ENCODE measurements around the gene HOXB6. TPM values are rescaled to one million over a fixed set of nuclear protein-coding genes. Genes with fewer than 3 reads are reported as not detected.

Gene HOXB6
- polyA plus RNA-seq, 6 donors from 2014 or later: not detected

DNA sequence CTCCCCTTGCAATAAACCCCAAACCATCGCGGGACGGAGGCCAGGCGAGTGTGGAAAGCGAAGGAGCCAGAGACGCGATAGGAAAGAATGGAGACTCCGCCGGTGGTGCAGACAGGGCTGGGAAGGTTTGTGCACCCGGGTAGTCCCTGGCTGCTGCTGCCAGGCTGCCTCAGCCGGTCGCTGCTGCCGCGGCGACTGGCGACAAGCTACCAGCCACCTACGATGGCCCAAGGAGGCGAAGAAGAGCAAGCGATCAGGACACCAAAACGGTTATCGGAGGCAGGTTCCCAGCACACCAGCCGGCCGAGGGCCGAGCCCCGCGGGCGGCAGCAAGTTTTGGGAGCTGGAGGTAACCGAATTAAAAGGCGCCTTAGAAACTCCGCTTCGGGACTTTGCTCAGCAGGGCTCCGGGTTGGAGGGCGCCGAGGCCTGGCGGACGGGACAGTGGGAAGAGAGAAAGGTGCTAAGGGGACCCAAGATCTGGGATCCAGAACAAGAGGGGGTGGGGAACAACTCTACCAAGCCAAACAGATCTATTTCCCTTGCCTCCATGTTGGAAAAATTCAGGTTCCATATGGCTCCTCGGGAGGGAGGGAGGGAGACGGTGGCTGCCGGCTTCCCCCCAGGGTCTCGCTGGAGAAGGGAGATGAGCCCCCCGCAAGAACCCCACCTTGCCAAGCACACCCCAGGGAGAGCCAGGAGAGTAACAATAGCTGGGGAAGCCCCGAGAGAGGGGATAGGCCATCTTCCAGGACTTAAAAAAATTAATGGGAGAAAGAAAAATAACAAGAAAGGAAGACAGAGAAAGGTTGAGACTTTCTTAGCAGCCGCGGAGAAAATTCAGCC, 50.2 kb downstream of the HOXB6 start:
- ATAC-seq (ENCODE audit: low read depth in 2 of 2) (no peak), DNase-seq (no peak)
- Mint-ChIP-seq H3K27ac (peak overlapping the region in 2 of 6 donors; percentile 5 to 36), H3K4me3 (peak overlapping the region in 6 of 8 donors; percentile 54 to 90 (median 79)), H3K9me3 (no peaks in the 10 kb centered on the region), H3K4me1 (peaks cover 9 to 18% (median 11%) of the 10 kb centered on the region in 3 donors), H3K36me3 (no peaks in the 10 kb centered on the region), H3K27me3 (peaks cover 52 to 83% (median 73%) of the 10 kb centered on the region in 3 donors)

DNA sequence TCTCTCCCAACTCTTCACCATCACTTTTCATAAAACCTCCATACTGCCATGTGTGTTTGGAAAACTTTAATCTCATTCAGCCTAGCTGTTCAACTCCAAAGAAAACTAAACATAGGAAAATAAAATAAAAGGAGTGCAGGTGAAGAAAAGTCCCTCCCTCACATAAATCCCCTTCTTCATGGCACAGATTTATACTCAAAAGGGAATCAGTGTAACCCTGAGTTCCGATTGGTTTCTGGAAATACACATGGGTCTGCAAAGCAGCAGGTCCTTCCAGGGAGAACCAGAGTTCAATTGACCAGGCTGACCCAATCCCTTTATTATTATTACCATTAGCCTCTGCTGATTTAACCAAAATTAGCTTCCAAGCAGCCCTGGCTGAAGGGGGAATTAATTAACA, 51.0 kb downstream of the HOXB6 start:
- peaks cover 9 to 18% (median 11%) of the 10 kb centered on the region in 3 donors for H3K4me1 Mint-ChIP-seq
- H3K4me3 Mint-ChIP-seq: peak overlapping the region in 1 of 8 donors; percentile 25
- DNase-seq (no peak), ATAC-seq (ENCODE audit: low read depth in 2 of 2) (no peak)
- H3K27ac Mint-ChIP-seq: no peak overlapping the region
- peaks cover 50 to 76% (median 64%) of the 10 kb centered on the region in 3 donors for H3K27me3 Mint-ChIP-seq
- H3K9me3 Mint-ChIP-seq: no peaks in the 10 kb centered on the region
- H3K36me3 Mint-ChIP-seq: no peaks in the 10 kb centered on the region

DNA sequence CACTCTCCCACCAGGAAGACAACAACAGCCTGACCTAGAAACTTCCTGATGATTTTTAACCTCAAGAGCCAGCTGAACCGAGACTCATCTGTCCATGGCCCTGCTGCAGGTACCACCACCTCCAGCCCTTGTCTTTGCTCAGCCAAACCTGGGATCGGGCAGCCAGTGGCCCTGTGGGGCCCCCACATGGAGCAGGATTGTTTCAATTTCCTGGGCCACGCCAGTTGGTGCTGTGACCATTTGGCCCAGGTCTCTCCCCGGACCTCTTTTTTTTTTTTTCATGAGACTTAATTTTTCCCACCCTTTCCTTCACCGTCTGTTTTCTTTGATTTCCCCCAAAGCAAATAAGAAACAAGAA, 51.6 kb downstream of the HOXB6 start:
- Mint-ChIP-seq H3K4me1 (peaks cover 9 to 18% (median 16%) of the 10 kb centered on the region in 3 donors), H3K27me3 (peaks cover 49 to 69% (median 58%) of the 10 kb centered on the region in 3 donors), H3K27ac (no peak overlapping the region), H3K9me3 (no peaks in the 10 kb centered on the region), H3K4me3 (no peak overlapping the region), H3K36me3 (no peaks in the 10 kb centered on the region)
- ATAC-seq (ENCODE audit: low read depth in 2 of 2): no peak
- DNase-seq: no peak

- no peaks in the 10 kb centered on the region for H3K36me3 Mint-ChIP-seq
- no peaks in the 10 kb centered on the region for H3K9me3 Mint-ChIP-seq
- no peak overlapping the region for H3K27ac Mint-ChIP-seq
- peaks cover 49 to 68% (median 54%) of the 10 kb centered on the region in 3 donors for H3K27me3 Mint-ChIP-seq
- H3K4me1 Mint-ChIP-seq: peaks cover 9 to 22% (median 21%) of the 10 kb centered on the region in 3 donors
- no peak for ATAC-seq (ENCODE audit: low read depth in 2 of 2)
- no peak overlapping the region for H3K4me3 Mint-ChIP-seq
- no peak for DNase-seq
Measured at GRCh38 chr17:48552466-48553189, 52.2 kb downstream of the HOXB6 start.

DNA sequence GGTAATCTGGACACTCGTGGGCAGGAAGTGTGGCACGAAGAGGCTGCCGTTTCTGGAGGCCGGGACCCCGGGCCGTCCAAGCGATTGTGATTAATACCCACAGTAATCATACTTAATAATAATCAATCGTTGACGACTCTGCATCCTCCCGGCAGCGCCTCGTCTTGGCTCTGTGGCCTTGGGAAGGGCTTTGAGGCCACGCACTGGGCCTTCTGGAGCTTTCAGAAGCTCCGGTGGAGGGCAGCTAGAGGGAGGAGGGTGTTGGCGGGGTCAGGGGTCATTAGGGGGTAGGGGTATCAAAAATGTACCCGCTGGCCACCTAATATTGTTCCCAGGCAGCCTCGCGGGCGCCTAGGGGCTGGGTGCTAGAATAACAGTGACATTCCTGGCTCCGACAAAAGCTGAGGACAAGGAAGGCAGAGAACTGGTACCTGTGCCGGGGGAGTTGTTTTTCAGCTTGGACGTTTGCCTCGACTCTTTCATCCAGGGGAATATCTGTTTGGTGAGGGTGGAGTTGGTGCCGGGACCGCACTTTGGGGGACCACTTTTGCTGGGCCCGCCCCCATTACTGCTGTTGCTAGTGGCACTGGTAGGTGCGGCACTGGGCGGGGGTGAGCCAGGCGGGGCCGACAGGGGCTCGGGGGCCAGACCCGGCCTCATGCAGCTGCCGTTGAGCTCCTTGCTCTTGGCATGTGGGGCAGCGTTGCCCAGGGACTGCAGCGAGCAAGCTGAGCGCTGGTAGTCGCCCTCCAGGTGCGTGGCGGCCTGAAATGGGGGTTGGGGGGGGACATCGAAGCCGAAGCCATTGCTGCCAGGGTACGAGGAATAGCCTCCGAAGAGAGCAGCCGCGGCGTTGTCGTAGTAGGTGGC, 53.0 kb downstream of the HOXB6 start:
- no peak overlapping the region for H3K27ac Mint-ChIP-seq
- H3K36me3 Mint-ChIP-seq: no peaks in the 10 kb centered on the region
- H3K4me1 Mint-ChIP-seq: peaks cover 9 to 26% (median 23%) of the 10 kb centered on the region in 3 donors
- no peak overlapping the region for H3K4me3 Mint-ChIP-seq
- H3K27me3 Mint-ChIP-seq: peaks cover 50 to 68% (median 51%) of the 10 kb centered on the region in 3 donors
- DNase-seq (no peak), ATAC-seq (ENCODE audit: low read depth in 2 of 2) (no peak)
- no peaks in the 10 kb centered on the region for H3K9me3 Mint-ChIP-seq

DNA sequence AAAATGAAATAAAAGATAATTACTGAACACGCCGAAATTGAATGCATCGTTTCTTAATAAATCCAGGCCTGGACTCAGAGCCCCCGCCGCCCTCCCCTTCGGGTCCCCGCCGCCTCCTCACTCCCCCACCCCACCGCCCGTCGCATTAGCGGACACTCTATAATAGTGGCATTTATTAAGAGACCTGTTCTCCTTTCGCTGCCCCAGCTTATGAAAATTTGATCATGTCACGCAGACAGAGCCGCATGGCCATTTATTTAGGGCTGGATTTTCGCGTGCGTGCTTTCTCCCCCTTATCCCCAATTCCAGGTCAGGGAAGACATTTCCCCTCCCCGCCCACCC, 53.6 kb downstream of the HOXB6 start:
- peaks cover 50 to 67% (median 51%) of the 10 kb centered on the region in 3 donors for H3K27me3 Mint-ChIP-seq
- H3K4me3 Mint-ChIP-seq: no peak overlapping the region
- no peaks in the 10 kb centered on the region for H3K36me3 Mint-ChIP-seq
- H3K4me1 Mint-ChIP-seq: peaks cover 9 to 30% (median 23%) of the 10 kb centered on the region in 3 donors
- H3K9me3 Mint-ChIP-seq: no peaks in the 10 kb centered on the region
- ATAC-seq (ENCODE audit: low read depth in 2 of 2): no peak
- DNase-seq: no peak
- no peak overlapping the region for H3K27ac Mint-ChIP-seq

- H3K36me3 Mint-ChIP-seq: no peaks in the 10 kb centered on the region
Measured at GRCh38 chr17:48550502-48551213, 54.1 kb downstream of the HOXB6 start.

DNA sequence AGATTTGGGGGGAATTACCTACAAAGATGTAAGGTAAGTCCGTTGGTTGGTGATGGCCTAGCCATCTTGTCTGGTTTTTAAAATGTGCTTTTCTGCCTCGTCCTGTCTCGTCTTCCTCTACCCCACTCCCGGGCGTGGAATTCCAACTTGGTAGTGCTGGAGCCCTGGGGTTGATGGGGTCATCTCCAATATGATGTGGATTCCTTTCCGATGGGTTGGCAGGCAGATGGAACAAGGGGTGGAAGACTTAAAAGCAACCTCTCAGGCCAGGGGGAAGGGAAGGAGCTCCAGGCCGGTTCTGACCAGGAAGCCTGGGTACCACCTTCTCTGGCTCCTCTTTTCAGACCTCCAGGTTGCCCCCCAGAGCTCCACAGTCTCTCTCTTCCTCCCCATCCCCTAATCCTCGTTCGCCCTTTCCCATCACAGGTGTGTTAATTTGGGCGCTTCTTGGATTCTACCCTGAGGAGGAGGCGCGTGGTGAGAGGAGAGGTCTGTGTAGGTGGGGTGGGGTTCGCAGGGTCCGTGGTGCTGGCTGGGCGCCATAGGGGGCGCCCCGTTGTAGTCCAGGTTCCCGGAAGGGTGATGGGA, 54.8 kb downstream of the HOXB6 start:
- peaks cover 1 to 21% (median 12%) of the 10 kb centered on the region in 3 donors for H3K4me1 Mint-ChIP-seq
- H3K36me3 Mint-ChIP-seq: no peaks in the 10 kb centered on the region

More at GRCh38 chr17:48550502-48551213, 54.1 kb downstream of the HOXB6 start:
- no peak overlapping the region for H3K27ac Mint-ChIP-seq
- peaks cover 50 to 67% (median 55%) of the 10 kb centered on the region in 3 donors for H3K27me3 Mint-ChIP-seq
- peaks cover 7 to 26% (median 19%) of the 10 kb centered on the region in 3 donors for H3K4me1 Mint-ChIP-seq
- no peaks in the 10 kb centered on the region for H3K9me3 Mint-ChIP-seq
- H3K4me3 Mint-ChIP-seq: no peak overlapping the region
- ATAC-seq (ENCODE audit: low read depth in 2 of 2) (no peak), DNase-seq (no peak)

GRCh38 chr17:48549281-48549630, 55.5 kb downstream of the HOXB6 start:
- no peak overlapping the region for H3K4me3 Mint-ChIP-seq
- peaks cover 50 to 68% (median 59%) of the 10 kb centered on the region in 3 donors for H3K27me3 Mint-ChIP-seq
- DNase-seq (no peak), ATAC-seq (ENCODE audit: low read depth in 2 of 2) (no peak)
- H3K27ac Mint-ChIP-seq: no peak overlapping the region
- peaks cover 0 to 1% of the 10 kb centered on the region in 2 donors for H3K36me3 Mint-ChIP-seq
- H3K9me3 Mint-ChIP-seq: no peaks in the 10 kb centered on the region
- H3K4me1 Mint-ChIP-seq: peaks cover 5 to 28% (median 12%) of the 10 kb centered on the region in 3 donors

More for the DNA sequence above, 54.8 kb downstream of the HOXB6 start:
- Mint-ChIP-seq H3K27ac (no peak overlapping the region), H3K27me3 (peaks cover 50 to 68% (median 56%) of the 10 kb centered on the region in 3 donors), H3K4me3 (no peak overlapping the region), H3K9me3 (no peaks in the 10 kb centered on the region)
- no peak for DNase-seq
- no peak for ATAC-seq (ENCODE audit: low read depth in 2 of 2)

DNA sequence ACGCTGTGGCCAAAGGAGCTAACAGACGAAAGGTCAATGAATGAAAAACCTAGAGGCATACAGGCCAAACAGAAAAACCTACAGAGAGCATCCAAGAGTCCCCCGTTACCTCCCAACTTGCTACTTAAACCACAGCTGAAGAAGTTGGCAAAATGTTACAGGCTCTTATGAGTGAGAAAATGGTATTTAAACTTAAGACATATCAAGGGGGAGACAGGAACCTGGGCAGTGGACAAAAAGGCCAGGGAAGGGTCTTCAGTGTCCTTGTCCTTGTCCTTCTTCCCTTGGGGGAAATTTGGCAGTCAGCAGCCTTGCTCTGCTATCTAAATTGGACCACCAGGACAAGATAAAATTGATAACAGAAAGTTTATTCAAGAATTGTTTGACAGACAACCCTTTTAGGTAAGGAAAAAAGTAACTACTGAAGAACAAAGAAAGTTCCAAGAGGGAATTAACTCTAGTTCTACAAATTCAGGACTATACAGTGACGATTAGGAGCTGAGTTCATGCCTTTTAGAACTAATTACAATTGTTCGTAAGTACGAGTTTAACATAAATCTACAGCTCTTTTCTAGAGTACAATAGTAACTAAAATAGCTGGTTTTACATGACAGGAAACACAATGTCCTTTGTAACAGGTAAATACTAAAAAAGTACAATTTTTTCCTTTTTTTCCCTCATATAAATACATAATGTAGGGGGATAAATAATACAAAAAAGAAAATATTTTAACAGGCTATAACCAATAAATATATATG, 56.1 kb downstream of the HOXB6 start:
- Mint-ChIP-seq H3K4me1 (peaks cover 11 to 34% (median 17%) of the 10 kb centered on the region in 3 donors), H3K4me3 (peak overlapping the region in 7 of 8 donors; percentile 11 to 87 (median 61)), H3K36me3 (peaks cover 0 to 7% of the 10 kb centered on the region in 2 donors), H3K27me3 (peaks cover 50 to 68% (median 60%) of the 10 kb centered on the region in 3 donors), H3K27ac (no peak overlapping the region), H3K9me3 (no peaks in the 10 kb centered on the region)
- no peak for DNase-seq
- no peak for ATAC-seq (ENCODE audit: low read depth in 2 of 2)

GRCh38 chr17:48547808-48548522, 56.8 kb downstream of the HOXB6 start:
- H3K4me3 Mint-ChIP-seq: peak overlapping the region; percentile 11 to 87 (median 55)
- DNase-seq (no peak), ATAC-seq (ENCODE audit: low read depth in 2 of 2) (no peak)
- H3K27ac Mint-ChIP-seq: peak overlapping the region in 2 of 6 donors; percentile 44 to 71
- no peaks in the 10 kb centered on the region for H3K9me3 Mint-ChIP-seq
- peaks cover 48 to 66% (median 55%) of the 10 kb centered on the region in 3 donors for H3K27me3 Mint-ChIP-seq
- peaks cover 0 to 7% of the 10 kb centered on the region in 2 donors for H3K36me3 Mint-ChIP-seq
- peaks cover 14 to 38% (median 22%) of the 10 kb centered on the region in 3 donors for H3K4me1 Mint-ChIP-seq

All from naive B cell (primary cell).